Spleen (tissue), 11 donors: ENCODE data around the gene GLIS1. TPM values are rescaled to one million over a fixed set of nuclear protein-coding genes. Genes with fewer than 3 reads are reported as not detected.

Experiments used
- DNase-seq: peaks from one replicate; pipeline ENCODE4 v3.0.0-alpha.2; 2020
- H3K27ac ChIP-seq, 8 donors: fragments of 200-600 bp; sonication (generic) in 7 of 8; 1 replicate in 4 of 8; 2 replicates in 4 of 8; pipeline versions ENCODE4 v1.5.0 to v1.8.0; 2016 to 2021; ENCODE audit warnings: inconsistent platforms in 4 of 8, mild to moderate bottlenecking in 4 of 8, moderate library complexity in 1 of 8
- H3K27me3 ChIP-seq, 7 donors: fragments of 200-600 bp; sonication (generic) in 6 of 7; replicated peaks in 1 of 7; 1 replicate in 4 of 7; 2 replicates in 3 of 7; pipeline versions ENCODE4 v1.5.0 to v1.8.0; 2016 to 2021; ENCODE audit warnings: inconsistent platforms in 3 of 7, mild to moderate bottlenecking in 1 of 7
- H3K36me3 ChIP-seq, 6 donors: fragments of 200-600 bp; sonication (generic) in 5 of 6; 1 replicate in 4 of 6; 2 replicates in 2 of 6; pipeline versions ENCODE4 v1.5.0 to v1.8.0; 2016 to 2021; ENCODE audit warnings: inconsistent platforms in 2 of 6
- H3K4me1 ChIP-seq, 6 donors: fragments of 200-600 bp; sonication (generic) in 5 of 6; 1 replicate in 3 of 6; 2 replicates in 3 of 6; pipeline versions ENCODE4 v1.5.0 to v1.8.0; 2016 to 2021; ENCODE audit warnings: inconsistent platforms in 3 of 6
- H3K4me3 ChIP-seq, 8 donors: fragments of 200-600 bp; sonication (generic) in 7 of 8; 1 replicate in 4 of 8; 2 replicates in 4 of 8; pipeline versions ENCODE4 v1.5.0 to v1.8.0; 2016 to 2021; ENCODE audit warnings: inconsistent platforms in 4 of 8, mild to moderate bottlenecking in 4 of 8, moderate library complexity in 2 of 8
- H3K9me3 ChIP-seq, 8 donors: fragments of 200-600 bp; sonication (generic) in 7 of 8; 1 replicate in 4 of 8; 2 replicates in 4 of 8; pipeline versions ENCODE4 v1.5.0 to v1.8.0; 2016 to 2021; ENCODE audit warnings: inconsistent platforms in 4 of 8
- POLR2A ChIP-seq, 3 donors: fragments of 450-650 bp; IDR thresholded peaks; one replicate each; pipeline ENCODE4 v1.5.1; 2017; ENCODE audit warnings: antibody characterized with exemption in 3 of 3, mild to moderate bottlenecking in 1 of 3
- POLR2AphosphoS5 ChIP-seq, 3 donors: sonication (generic); formaldehyde crosslinking; IDR thresholded peaks; one replicate each; pipeline ENCODE4 v1.5.1; 2017; ENCODE audit warnings: antibody characterized with exemption in 3 of 3
- WGBS, 5 donors: extraction: QIAGEN DNeasy Blood & Tissue Kit in 3 of 5; methylation state at CpG; one replicate each; pipeline versions ENCODE4 v1.1.5 to v1.1.7; 2013 to 2018; 5-methylcytosine and 5-hydroxymethylcytosine counted together
- intact Hi-C: fragments of 100-400 bp; cut with DNase I; formaldehyde crosslinking; loops from one replicate; pipeline ENCODE4 v1.15.0; 2023; ENCODE audit warnings: low total_unique reads
- polyA plus RNA-seq, 3 donors: library from polyadenylated mRNA; stranded (reverse); fragments of 200-250 nt; gene quantifications; one replicate each; pipeline ENCODE4 v1.2.1, GENCODE V29; 2013
- total RNA-seq, 7 donors: library from RNA; depleted of rRNA in 3 of 7; stranded (reverse); fragments of >200 nt in 3 of 7; fragmentation: NEBNext Ultra II Directional in 4 of 7; extraction: Animal tissue kit (Norgen Biotek cat#: 25700) in 4 of 7; gene quantifications; one replicate each; pipeline versions ENCODE4 v1.1.0 to v1.2.1, GENCODE V29; 2016 to 2021
- TF ChIP-seq, protein P1 (sequence below), 11 experiments: fragments of 200-600 bp in 7 of 11; fragments of 450-650 bp in 4 of 11; sonication (generic) in 4 of 11; IDR thresholded peaks in 8 of 11; conservative IDR thresholded peaks in 3 of 11; 1 replicate in 7 of 11; 2 replicates in 4 of 11; pipeline versions ENCODE4 v1.4.0 to v1.8.0; 2016 to 2021; ENCODE audit warnings: antibody characterized with exemption in 11 of 11, inconsistent platforms in 4 of 11, mild to moderate bottlenecking in 1 of 11
- donor health status: healthy with polysubstance abuse.
- donor health status: DM: no; HTN: no; CAD: no; lungs with moderate emphysema.
- donor health status: DM: no; HTN: no; CAD: no.
- donor health status: Bipolar disorder and iron deficiency.
- donor health status: healthy.
- donor health status: DM: no; HTN: no; CAD: no.
- donor health status: DM: yes; HTN: yes; CAD: no.

Gene GLIS1
- total and polyA plus RNA-seq, 10 donors: 0.04 to 0.39 (median 0.26) TPM; not detected in 5

DNA sequence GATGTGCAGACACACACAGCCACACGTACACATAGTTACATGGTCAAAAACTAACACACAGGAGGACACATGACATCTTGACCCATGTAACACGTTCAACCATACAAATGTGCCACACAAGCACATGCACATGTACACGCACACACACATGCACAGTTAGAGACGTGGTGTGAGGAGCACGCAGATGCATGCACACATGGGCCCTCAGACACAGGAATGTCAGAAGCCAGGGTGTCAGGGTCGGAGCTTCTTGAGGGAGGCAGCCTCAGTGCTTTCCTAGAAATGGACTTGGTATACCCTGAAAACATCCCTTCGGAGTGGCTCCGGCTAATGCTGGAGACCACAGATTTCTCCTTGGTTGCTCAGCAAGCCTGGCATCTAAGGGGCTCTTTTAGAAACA, 165.4 kb downstream of the GLIS1 start:
- no peaks in the 10 kb centered on the region for H3K36me3 ChIP-seq
- no peaks in the 10 kb centered on the region for H3K27me3 ChIP-seq
- H3K27ac ChIP-seq: no peak overlapping the region
- TF ChIP-seq, protein P1, sequence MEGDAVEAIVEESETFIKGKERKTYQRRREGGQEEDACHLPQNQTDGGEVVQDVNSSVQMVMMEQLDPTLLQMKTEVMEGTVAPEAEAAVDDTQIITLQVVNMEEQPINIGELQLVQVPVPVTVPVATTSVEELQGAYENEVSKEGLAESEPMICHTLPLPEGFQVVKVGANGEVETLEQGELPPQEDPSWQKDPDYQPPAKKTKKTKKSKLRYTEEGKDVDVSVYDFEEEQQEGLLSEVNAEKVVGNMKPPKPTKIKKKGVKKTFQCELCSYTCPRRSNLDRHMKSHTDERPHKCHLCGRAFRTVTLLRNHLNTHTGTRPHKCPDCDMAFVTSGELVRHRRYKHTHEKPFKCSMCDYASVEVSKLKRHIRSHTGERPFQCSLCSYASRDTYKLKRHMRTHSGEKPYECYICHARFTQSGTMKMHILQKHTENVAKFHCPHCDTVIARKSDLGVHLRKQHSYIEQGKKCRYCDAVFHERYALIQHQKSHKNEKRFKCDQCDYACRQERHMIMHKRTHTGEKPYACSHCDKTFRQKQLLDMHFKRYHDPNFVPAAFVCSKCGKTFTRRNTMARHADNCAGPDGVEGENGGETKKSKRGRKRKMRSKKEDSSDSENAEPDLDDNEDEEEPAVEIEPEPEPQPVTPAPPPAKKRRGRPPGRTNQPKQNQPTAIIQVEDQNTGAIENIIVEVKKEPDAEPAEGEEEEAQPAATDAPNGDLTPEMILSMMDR (IDR thresholded peaks at IDR 0.05 in 8 of 11, conservative IDR thresholded peaks at IDR 0.05 in 3 of 11): no peak
- TF ChIP-seq POLR2A (IDR thresholded peaks at IDR 0.05) (no peak), POLR2AphosphoS5 (IDR thresholded peaks at IDR 0.05) (no peak)
- H3K4me1 ChIP-seq: peaks cover 0 to 13% (median 0%) of the 10 kb centered on the region in 6 donors
- H3K9me3 ChIP-seq: no peaks in the 10 kb centered on the region
- WGBS, 5 donors: 84 to 95% (median 91%) methylated on average over 8 of the region's 8 CpGs
- intact Hi-C loops: no loop called here
- H3K4me3 ChIP-seq: no peak overlapping the region
- DNase-seq: peak; percentile 52

DNA sequence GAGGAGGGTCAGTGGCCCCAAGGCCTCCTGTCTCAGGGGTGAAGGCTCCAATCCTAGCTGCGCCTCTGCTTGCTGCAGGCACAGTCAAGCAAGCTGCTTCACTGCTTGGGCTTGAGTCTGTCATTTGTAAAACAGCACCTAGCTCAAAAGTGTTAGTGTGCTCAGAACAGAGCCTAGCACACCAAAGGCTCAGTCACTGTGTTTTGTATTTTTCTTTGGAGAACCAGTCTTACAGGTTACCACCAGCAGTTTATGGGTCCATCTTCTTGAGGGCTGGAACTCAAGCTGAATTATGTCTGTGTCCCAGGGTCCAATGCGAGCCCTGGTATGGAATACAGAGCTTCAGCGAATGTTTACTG, 166.2 kb downstream of the GLIS1 start:
- WGBS, 5 donors: 90 to 97% (median 93%) methylated on average over 3 of the region's 3 CpGs
- intact Hi-C loops: no loop called here
- Histone ChIP-seq H3K36me3 (no peaks in the 10 kb centered on the region), H3K27me3 (no peaks in the 10 kb centered on the region), H3K4me1 (peaks cover 0 to 13% (median 0%) of the 10 kb centered on the region in 6 donors), H3K4me3 (no peak overlapping the region), H3K27ac (no peak overlapping the region), H3K9me3 (peaks cover 0 to 3% (median 1%) of the 10 kb centered on the region in 8 donors)
- DNase-seq: no peak
- TF ChIP-seq POLR2A (IDR thresholded peaks at IDR 0.05) (no peak), POLR2AphosphoS5 (IDR thresholded peaks at IDR 0.05) (no peak)
- TF ChIP-seq, protein P1 (IDR thresholded peaks at IDR 0.05 in 8 of 11, conservative IDR thresholded peaks at IDR 0.05 in 3 of 11): no peak

DNA sequence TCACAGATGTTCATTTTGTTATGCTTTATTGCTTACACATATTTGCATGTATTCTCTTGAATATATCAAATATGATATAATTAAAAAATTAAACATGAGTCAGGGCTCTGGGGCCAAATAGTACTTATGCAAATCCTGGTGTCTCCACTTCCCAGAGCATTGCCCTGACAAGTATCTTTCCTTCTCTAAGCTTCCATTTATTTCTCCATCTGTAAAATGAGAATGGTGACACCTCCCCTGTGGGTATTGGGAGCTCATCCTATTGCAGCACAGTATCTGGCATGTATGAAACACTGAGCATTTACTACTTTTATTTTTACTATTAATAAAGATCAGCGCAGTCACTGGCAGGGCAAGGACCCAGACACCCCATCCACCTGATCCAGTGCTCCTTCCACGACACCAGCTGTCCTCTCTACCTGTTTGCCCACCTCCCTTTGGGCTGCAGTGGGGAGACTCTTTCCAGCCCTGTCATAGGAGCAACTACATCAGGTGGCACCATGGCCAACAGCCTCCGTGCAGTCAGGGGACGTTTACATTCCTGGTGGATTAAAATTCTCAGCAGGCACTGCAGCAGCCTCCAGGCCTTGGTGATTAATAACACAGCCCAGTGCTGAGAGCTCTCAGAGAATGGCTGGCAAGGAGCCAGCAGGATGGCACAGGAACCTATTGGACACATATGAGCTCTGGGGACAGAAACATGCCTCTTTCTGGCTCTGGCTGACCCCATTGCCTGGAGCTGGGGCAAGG, 166.7 kb downstream of the GLIS1 start:
- H3K4me3 ChIP-seq: no peak overlapping the region
- intact Hi-C loops: no loop called here
- H3K36me3 ChIP-seq: no peaks in the 10 kb centered on the region
- no peak for TF ChIP-seq POLR2A (IDR thresholded peaks at IDR 0.05)
- TF ChIP-seq, protein P1 (IDR thresholded peaks at IDR 0.05 in 8 of 11, conservative IDR thresholded peaks at IDR 0.05 in 3 of 11): no peak
- no peak for TF ChIP-seq POLR2AphosphoS5 (IDR thresholded peaks at IDR 0.05)
- peak; percentile 51 for DNase-seq
- H3K4me1 ChIP-seq: peaks cover 0 to 13% (median 0%) of the 10 kb centered on the region in 6 donors
- no peaks in the 10 kb centered on the region for H3K27me3 ChIP-seq
- peaks cover 0 to 8% (median 7%) of the 10 kb centered on the region in 8 donors for H3K9me3 ChIP-seq
- WGBS, 5 donors: 60 to 86% (median 80%) methylated on average over 4 of the region's 4 CpGs
- no peak overlapping the region for H3K27ac ChIP-seq

DNA sequence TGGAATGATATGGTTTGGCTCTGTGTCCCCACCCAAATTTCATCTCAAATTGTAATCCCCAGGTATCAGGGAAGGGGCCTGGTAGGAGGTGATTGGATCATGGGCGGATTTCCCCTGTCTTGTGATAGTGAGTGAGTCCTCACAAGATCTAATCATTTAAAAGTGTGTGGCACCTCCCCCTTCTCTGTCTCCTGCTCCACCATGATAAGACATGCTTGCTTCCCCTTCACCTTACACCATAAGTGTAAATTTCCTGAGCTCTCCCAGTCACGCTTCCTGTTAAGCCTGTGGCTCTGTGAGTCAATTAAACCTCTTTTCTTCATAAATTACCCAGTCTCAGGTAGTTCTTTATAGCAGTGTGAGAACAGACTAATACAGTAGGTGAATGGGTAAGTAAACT, 170.4 kb downstream of the GLIS1 start:
- H3K9me3 ChIP-seq: peaks cover 0 to 14% (median 10%) of the 10 kb centered on the region in 8 donors
- intact Hi-C loops: no loop called here
- no peak overlapping the region for H3K27ac ChIP-seq
- DNase-seq: no peak
- 46 to 86% (median 62%) methylated on average over 2 of the region's 2 CpGs for WGBS, 5 donors
- TF ChIP-seq POLR2AphosphoS5 (IDR thresholded peaks at IDR 0.05) (no peak), POLR2A (IDR thresholded peaks at IDR 0.05) (no peak)
- TF ChIP-seq, protein P1 (IDR thresholded peaks at IDR 0.05 in 8 of 11, conservative IDR thresholded peaks at IDR 0.05 in 3 of 11): no peak
- no peaks in the 10 kb centered on the region for H3K4me1 ChIP-seq
- H3K4me3 ChIP-seq: no peak overlapping the region
- H3K27me3 ChIP-seq: no peaks in the 10 kb centered on the region
- no peaks in the 10 kb centered on the region for H3K36me3 ChIP-seq
